AG04449 (cell line): ENCODE measurements around the gene GALNT2.

Experiments
- CTCF ChIA-PET: fragments of 350-600 bp; formaldehyde crosslinking; extraction: SDS; loops from one replicate; lab custom pipeline; 2021; ENCODE audit warnings: antibody characterized with exemption; lab: Yijun Ruan, JAX
- POLR2A ChIA-PET: fragments of 400-600, 350-600 bp; formaldehyde crosslinking; extraction: SDS; loops from one replicate; lab custom pipeline; 2020; ENCODE audit warnings: antibody characterized with exemption, inconsistent platforms; lab: Yijun Ruan, JAX
- DNase-seq: peaks from one replicate; pipeline ENCODE4 v3.0.0-alpha.2; 2010; ENCODE audit warnings: low read depth, low spot score
- H3K4me3 ChIP-seq: 2 replicates; pipeline ENCODE4 v1.5.1; 2011; ENCODE audit warnings: low read depth, mild to moderate bottlenecking, control low read depth, low read length
- CTCF ChIP-seq: IDR thresholded peaks from one replicate; pipeline ENCODE4 v1.5.1; 2011; ENCODE audit warnings: mild to moderate bottlenecking, moderate library complexity, low read length, control low read depth, inconsistent platforms; ENCODE audit not compliant: insufficient read depth; ENCODE audit errors: missing control alignments

Gene GALNT2

GRCh38 chr1:230140221-230141020 lies 73.4 kb downstream of the GALNT2 start:
- H3K4me3 ChIP-seq, result peak overlapping the region; percentile 12
- POLR2A ChIA-PET, result interaction anchor here (0.7 to 1.0 kb wide), 3 partner anchors 17 to 134 kb away, joined by 3 read pairs; no protein-coding TSS in a partner anchor
- DNase-seq, result no peak
- CTCF ChIA-PET, result interaction anchor here (0.6 kb wide), 1 partner anchor 29 kb away, joined by 3 read pairs; no protein-coding TSS in a partner anchor
- TF ChIP-seq CTCF, result no peak

DNA sequence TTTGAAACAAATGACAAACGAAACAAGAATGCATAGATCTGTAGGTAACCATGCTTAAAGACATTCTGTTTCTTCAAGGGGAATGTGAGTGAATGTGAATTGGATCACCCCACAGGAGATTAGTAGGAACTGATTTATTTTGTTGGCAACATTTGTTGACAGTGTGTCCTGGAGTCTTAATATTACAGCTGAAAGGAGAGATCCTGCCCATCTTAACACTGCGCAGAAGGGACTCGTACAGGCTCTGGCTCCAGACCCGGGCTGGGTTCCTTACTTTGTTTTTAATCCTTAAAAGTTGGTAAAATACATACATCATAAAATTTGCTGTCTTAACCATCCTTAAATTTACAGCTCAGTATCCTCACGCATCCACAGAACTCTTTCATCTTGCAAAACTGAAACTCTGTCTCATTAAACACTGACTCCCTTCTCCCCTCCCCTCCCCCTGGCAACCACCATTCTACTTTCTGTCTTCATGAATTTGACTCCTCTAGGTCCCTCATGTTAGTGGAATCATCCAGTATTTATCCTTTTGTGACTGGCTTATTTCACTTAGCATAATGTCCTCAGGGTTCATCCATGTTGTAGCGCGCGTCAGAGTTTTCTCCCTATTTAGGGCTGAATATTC lies 74.1 kb downstream of the GALNT2 start:
- no peak for TF ChIP-seq CTCF
- peak; percentile 54 for DNase-seq
- POLR2A ChIA-PET, result interaction anchor here (0.7 to 1.0 kb wide), 3 partner anchors 18 to 133 kb away, joined by 3 read pairs; no protein-coding TSS in a partner anchor
- CTCF ChIA-PET, result no interaction called here
- no peak overlapping the region for H3K4me3 ChIP-seq

DNA sequence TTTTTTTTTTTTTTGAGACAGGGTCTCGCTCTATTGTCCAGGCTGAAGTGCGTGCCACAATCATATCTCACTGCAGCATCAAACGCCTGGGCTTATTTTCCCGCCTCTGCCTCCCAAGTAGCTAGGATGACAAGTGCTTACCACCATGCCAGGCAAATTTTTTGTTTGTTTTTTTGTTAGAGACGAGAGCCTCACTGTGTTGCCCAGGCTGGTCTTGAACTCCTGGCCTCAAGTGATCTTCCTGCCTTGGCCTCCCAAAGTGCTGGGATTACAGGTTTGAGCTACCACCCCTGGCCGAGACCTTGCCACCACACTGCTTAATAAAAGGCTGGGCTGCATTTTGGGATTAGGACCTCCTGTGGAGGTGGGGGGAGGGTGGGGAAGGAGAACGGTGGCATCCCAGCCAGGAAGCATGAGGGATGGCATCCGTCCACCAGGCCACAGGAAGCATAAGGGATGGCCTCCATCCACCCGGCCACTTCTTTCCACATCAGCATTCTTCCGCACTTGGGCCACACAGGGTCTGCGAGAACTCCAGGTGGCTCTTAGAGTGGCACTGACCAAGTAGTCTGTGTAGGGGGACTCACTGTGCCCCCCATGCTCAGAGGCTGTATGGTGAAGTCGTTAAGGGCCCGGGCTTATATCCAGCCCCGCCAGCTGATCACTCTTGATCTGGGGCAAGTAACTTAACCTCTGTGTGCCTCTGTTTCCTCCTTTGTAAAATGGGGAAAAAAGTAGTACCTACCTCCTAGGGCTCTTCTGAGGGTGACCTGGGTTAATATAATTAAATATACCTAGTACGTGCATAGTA lies 75.0 kb downstream of the GALNT2 start:
- TF ChIP-seq CTCF, result no peak
- H3K4me3 ChIP-seq, result no peak overlapping the region
- no peak for DNase-seq
- CTCF ChIA-PET, result interaction anchor here (1.2 kb wide), 1 partner anchor 9 kb away, joined by 3 read pairs; no protein-coding TSS in a partner anchor
- POLR2A ChIA-PET, result no interaction called here

DNA sequence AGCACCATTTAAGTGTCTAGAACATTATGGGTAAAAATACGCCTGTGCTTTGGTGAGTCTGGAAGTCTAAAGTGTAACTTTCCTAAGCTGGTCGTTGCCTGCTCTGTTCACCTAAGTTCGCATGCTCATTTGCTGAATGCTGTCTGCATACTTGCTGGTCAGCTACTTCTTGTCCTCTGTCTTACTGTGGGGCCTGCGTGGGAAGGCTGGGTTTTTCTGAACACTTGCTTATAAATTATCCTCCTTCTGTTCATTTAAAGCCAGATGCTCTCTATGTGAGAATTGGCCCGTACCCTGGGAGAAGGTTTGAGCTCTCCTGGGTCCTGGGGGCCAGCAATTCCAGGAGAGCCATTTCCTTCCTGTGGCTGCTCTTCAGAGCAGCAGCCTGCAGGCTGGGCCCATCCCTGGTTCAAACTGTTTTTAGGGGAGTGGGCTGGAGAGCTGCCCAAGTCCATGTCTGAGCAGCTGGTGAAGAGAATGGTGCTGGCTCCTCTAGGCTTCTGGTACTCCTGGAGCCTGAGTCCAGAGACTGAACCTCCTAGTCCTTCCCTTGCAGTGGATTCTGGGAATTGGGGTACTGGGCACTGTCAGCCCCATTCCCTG lies 75.7 kb downstream of the GALNT2 start:
- DNase-seq, result no peak
- H3K4me3 ChIP-seq, result no peak overlapping the region
- TF ChIP-seq CTCF, result no peak
- CTCF ChIA-PET, result interaction anchor here (0.9 to 1.2 kb wide), 2 partner anchors 9 to 13 kb away, joined by 3 read pairs; no protein-coding TSS in a partner anchor
- POLR2A ChIA-PET, result no interaction called here

GRCh38 chr1:230143534-230143933 lies 76.5 kb downstream of the GALNT2 start:
- POLR2A ChIA-PET, result no interaction called here
- CTCF ChIA-PET, result interaction anchor here (0.9 kb wide), 1 partner anchor 12 kb away, joined by 3 read pairs; no protein-coding TSS in a partner anchor

More at GRCh38 chr1:230143534-230143933, 76.5 kb downstream of the GALNT2 start:
- no peak overlapping the region for H3K4me3 ChIP-seq
- DNase-seq, result no peak
- TF ChIP-seq CTCF, result no peak
